ENCODE measurements around the gene FGFBP3.

Gene FGFBP3

GRCh38 chr10:91901784-91902677, 7.3 kb downstream of the FGFBP3 start:
- peak; percentile 76 for DNase-seq

GRCh38 chr10:91897421-91897820, 11.9 kb downstream of the FGFBP3 start:
- no peak for DNase-seq

GRCh38 chr10:91896212-91896756, 13.0 kb downstream of the FGFBP3 start:
- DNase-seq, result no peak

DNA sequence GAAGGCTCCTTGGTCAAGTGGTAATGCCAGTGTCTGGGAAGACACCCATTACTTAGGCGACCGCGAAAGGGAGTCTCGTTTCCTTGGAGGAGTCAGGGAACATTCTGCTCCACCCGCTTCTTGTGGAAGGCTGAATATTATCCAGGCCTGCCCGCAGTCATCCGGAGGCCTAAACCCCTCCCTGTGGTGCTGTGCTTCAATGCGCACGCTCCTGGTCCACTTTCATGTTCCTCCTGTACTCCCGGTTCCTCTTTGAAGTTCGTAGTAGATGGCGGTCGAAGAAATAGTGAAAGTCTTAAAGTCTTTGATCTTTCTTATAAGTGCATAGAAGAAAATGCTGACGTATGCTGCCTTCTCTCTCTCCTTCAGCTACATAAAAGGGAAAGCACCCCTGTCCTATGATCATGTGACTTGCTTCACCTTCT, 15.0 kb downstream of the FGFBP3 start:
- peak; percentile 10 for DNase-seq

GRCh38 chr10:91893051-91893450, 16.2 kb downstream of the FGFBP3 start:
- no peak for DNase-seq

GRCh38 chr10:91891125-91892001, 17.9 kb downstream of the FGFBP3 start:
- DNase-seq, result no peak

- DNase-seq, result peak; percentile 36
Observed at GRCh38 chr10:91887272-91888076, 21.8 kb downstream of the FGFBP3 start.

DNA sequence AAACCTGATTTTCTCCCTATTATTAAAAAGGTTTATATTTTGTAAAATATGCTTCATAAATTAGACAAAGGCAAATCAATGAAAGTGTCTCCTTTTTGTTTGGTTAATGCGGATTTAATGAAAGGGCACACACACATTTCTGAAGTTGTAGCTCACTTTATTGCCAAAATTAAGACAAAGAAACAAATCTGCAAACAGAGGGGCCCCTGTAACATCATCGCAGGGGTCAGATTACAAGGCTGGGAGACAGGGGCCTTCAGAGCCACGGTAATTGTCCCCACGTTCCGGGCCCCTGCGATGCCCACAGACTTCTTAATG, 22.4 kb downstream of the FGFBP3 start:
- no peak for DNase-seq

DNA sequence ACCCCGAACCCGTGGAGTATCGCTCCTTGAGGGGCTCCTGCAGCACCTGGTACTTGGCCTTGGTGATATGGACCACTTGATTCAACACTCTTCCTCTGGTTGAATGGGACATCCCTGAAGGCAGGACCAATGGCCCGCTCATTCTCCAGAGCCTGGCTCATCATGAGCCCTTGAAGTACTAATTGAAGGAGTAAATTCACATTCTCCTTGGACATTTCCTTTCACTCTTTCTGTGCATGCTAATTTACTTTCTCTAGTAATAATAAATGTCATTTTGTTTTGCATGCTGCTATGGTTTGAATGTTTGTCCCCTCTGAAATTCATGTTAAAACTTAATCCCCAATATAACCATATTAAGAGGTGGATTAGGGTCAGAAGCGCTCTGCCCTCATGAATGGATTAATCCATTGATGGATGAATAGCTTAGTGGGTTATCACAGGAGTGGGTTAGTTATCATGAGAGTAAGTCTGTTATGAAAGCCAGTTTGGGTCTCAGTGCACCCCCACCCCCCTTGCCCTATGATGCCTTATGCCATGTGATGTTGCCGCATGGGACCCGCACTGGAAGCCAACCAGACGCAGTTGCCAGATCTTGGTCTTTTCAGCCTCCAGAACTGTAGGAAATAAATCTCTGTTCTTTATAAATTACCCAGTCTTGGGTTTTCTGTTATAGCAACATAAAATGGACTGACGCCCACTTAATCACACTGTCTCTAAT, 23.8 kb downstream of the FGFBP3 start:
- no peak for DNase-seq

GRCh38 chr10:91884536-91884935, 24.8 kb downstream of the FGFBP3 start:
- no peak for DNase-seq

DNA sequence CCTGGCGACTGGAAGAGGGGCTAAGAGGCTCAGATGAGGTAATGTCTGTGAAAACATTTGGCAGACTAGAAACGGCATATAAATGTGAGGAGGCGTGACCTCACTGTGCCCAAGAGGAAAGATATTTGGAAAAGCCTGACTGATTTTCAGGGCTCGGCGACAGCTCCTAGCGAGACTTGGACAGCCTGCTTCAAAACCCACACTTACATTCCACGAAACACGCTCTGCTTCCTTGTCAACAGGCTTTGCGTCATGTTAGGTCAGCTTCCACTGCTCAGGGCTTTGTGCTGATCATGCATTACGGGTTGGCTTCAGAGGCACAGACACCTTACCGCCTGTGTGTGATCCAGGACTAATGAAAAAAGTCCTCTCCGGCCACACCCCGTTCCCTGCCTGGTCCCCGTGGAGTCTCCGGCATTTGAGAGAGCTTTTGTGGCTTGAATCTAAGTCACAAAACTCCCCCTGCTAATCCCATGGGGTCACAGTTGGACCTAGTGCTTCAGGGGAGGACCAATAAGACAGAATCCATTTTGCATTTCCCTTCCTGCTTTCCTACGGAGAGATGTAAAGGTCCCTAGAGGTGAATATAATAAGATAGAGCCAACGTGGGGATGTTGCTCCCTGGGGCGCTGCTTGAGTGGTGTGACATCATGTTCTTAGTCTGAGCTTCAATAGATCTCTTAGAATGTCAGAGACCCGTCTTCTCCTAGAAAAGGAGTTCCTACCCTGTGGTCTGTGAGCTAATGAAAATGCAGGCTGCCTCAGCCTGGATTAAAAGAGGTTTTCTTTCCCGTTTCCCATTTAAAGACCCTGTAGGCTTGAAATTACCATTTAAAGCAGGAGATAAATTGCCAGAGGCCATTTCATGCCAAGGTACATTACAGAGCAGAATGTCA, 25.5 kb downstream of the FGFBP3 start:
- DNase-seq, result no peak

GRCh38 chr10:91880310-91880709, 29.0 kb downstream of the FGFBP3 start:
- no peak for DNase-seq

- no peak for DNase-seq
Observed at GRCh38 chr10:91879515-91880170, 29.6 kb downstream of the FGFBP3 start.

GRCh38 chr10:91875779-91876178, 33.5 kb downstream of the FGFBP3 start:
- DNase-seq, result no peak

- DNase-seq, result no peak
Observed at GRCh38 chr10:91875156-91875555, 34.1 kb downstream of the FGFBP3 start.

DNA sequence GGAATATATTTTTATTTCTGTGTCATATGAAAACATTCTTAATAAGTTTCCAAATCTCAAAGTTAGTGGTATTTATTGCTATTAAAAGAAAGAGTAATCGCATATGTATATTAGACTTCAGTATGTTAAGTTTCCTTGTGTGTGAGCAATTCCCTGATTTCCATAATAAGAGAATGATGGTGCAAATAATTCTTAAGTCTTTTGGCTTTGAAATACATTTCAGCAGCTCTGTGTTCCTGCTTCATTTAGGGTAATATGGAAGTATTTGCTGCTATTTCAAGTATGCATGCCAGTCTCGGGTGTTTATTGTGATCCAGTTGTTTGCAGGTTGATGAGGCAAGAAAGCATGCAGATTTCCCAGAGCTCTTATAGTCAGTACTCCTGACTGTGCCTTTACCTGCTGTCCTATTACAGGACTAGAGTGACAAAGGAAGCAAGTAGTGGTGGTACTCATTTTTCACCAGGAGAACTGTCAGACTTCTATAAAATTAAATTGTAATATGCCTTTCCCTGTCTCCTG, 43.7 kb downstream of the FGFBP3 start:
- DNase-seq, result no peak

GRCh38 chr10:91864744-91865143, 44.5 kb downstream of the FGFBP3 start:
- DNase-seq, result no peak

- DNase-seq, result no peak
Observed at GRCh38 chr10:91864099-91864498, 45.2 kb downstream of the FGFBP3 start.

- DNase-seq, result no peak
Observed at GRCh38 chr10:91860885-91861284, 48.4 kb downstream of the FGFBP3 start.

GRCh38 chr10:91856637-91857036, 52.6 kb downstream of the FGFBP3 start:
- DNase-seq, result no peak

All from stimulated activated CD4-positive, alpha-beta T cell treated with anti-CD3 and anti-CD28 coated beads, Interleukin-15, amount 100 ng/mL, for 24 hours (primary cell).